HG03280 (cell line): ENCODE data around the gene PPP1R1B.
"Not testable (repeated sequence)": the region's sequence is repeated elsewhere in the genome, so short reads cannot be mapped to it uniquely, and the experiment has no call there.

Source experiments
- ATAC-seq: cut with Tn5 transposase; IDR thresholded peaks from one replicate; pipeline ENCODE4 v1.9.1; 2021; ENCODE audit warnings: mild to moderate bottlenecking, moderate library complexity; ENCODE audit not compliant: unreplicated experiment

PPP1R1B gene

DNA sequence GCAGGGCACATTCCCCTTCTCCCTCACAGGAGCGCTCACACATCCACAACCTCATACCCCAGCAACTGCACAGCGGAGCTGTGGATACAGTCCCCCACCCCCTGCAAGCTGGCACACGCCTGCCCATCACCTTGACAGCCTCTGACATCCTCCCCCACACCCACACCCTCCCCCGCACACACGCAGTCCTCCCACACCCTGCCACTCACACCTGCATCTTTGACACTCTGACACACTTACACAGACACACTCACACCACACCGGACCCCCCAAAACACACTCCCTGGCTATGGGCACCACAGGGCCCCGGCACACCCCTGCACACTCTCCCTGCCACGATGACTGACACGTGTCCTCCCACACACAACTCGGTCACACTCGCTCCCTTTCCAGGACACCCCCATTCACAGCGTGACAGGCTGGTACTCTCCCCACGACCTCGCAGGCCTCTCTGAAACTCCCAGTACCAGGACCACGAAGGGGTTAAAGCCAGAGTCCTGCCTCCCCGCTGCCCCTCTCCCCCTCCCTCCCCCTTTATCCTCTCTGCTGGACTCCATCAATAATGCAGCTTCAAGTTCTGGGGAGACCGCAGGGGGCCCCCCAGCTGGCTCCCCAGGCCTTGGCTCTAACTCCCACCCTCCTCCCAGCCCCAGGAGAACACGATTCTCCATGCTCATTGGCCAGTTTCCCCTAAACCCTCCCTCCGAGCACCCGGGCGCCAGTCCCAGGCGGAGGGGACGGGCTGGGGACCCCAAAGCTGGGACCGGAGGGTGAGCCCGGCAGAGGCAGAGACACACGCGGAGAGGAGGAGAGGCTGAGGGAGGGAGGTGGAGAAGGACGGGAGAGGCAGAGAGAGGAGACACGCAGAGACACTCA is at the start of gene PPP1R1B:
TSS of gene PPP1R1B (plus strand) at position 782 of the 876 bp plus-strand sequence. CDS start 441 bp downstream, outside the sequence.
- no peak for ATAC-seq

DNA sequence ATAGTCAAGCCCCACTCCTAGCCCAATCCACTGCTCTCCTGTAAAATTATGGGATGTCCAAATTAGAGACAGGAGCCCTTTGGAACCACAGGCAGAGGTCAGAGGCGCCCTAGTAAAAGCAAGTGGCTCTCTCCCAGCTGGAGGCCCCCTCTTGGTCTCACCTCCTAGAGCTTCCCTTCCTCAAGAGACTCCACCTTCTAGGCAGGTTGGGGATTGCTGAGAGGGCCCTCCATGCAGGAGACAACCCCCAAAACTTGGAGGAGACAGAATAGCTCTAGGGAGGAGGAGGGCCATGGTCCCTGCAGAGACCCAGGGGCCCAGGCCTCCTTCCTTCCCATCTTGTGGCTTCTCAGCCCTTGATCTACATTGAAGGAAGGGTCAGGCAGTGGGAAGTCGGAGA is 48.5 kb upstream of the PPP1R1B start:
- no peak for ATAC-seq

DNA sequence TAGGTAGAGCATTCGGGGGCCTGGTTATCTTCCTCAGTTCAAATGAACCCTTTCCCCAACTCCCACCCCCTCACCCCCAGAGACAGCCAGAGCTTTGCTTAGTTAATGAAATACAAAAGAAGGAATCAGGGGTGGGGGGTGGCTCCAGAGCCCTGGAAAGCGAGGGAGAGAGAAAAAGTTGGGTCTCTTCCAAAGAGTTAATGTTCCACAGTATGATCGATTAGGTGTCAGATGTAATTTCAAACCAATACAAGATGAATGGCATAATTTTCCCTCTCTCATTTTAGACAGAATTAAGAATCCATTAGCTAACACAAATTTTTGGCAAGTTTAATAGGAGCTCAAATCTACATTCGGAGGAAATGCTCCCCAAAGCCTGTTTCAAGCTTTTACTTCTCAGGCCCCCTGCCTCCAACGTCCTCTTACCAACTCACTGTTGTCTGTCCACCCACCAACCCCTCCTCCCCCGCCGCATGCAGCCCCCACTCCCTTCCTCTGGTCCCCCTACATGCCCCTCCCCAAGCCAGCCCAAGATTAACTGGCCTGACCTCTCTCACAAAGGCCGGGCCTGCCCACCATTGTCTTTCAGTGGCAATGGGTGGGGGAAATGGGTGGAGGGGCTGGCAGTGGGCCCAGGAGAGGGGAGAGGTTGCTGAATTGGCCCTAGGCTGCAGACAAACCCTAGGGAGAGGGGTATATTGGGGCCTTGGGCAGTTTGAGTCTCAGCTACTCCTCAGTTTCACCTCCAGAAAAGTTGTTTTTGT is 47.3 kb upstream of the PPP1R1B start:
- no peak for ATAC-seq

DNA sequence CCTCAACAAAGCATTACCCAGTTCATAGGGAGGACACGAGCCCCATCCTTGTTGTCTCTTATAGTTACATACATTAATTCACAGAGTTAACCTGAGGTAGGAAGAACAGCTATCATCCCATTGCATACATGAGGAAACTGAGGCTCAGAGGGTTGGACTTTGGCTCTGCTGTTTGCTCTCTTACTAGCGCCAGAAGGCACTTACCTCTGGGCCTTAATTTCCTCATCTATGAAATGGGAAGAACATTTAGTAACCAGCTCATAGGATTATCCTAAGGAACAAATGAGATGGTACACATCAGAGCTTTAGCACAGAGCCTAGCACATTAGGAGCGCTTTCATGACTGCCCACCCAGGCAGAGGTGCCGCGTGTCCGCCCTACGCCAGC is 46.7 kb upstream of the PPP1R1B start:
- ATAC-seq: no peak

DNA sequence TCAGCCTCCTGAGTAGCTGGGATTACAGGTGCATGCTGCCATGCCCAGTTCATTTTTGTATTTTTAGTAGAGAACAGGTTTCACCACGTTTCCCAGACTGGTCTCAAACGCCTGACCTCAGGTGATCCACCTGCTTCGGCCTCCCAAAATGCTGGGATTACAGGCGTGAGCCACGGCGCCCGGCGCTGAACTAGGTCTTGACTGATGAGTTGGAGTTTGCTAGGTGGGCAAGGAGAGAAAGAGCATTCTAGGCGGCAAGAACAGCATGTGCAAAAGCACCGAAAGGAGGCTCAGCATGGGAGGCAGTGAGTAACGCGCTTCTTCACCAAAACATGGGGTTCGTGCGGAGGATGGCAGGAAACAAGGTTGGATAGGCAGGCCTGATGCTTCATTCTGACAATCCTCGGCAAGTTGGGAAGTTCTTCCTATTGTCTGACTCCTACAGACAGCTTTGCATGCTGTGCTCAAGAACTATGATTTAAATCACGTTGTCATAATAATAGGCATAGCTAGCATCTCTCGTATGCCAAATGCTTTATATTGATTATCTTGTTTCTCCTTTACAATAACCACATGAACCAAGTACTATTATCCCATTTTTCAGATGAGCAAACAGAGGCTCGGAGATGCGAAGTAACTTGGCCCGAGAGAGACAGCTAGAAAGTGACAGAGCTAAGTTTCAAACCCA is 45.5 kb upstream of the PPP1R1B start:
- no peak for ATAC-seq

DNA sequence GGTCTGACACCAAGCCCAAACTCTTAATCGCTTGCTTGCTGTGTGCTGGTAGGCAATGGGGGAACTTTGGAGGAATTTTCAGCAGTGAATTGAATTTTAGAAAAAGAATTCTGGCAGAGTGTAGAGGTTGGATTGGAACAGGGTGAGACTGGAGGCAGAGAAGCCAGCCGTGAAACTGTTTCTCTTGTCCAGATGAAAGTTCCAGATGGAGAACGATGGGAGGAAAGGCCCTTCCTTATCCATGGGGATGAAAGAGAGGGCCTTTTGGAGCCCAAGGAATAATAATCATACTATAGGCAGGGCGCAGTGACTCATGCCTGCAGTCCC is 45.0 kb upstream of the PPP1R1B start:
- no peak for ATAC-seq

DNA sequence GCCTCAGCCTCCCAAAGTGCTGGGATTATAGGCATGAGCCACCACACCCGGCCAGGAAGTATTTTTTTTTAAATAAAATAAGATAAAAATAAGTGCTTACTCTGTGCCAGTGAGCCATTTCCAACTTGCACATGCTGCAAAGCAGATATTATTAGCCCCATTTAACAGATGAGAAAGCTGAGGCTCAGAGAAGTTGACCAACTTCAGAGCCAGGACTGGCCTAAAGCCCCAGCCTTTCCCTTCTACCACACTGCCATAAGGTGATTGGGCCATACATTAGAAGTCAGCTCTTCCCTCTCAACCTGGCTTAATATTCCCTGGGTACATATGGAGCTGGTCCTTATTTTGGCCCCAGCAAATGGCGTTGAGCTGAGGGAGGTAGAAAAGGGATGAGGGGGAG is 44.1 kb upstream of the PPP1R1B start:
- ATAC-seq: no peak

DNA sequence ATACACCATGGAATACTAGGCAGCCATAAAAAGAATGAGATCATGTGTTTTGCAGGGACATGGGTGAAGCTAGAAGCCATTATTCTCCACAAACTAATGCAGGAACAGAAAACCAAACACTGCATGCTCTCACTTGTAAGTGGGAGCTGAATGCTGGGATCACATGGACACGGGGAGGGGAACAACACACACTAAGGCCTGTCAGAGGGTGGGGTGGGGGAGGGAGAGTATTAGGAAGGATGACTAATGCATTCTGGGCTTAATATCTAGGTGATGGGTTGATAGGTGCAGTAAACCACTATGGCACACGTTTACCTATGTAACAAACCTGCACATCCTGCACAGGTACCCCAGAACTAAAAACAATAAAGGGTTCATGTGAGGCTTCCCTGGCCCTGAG is 36.6 kb upstream of the PPP1R1B start:
- ATAC-seq: not testable (repeated sequence)

DNA sequence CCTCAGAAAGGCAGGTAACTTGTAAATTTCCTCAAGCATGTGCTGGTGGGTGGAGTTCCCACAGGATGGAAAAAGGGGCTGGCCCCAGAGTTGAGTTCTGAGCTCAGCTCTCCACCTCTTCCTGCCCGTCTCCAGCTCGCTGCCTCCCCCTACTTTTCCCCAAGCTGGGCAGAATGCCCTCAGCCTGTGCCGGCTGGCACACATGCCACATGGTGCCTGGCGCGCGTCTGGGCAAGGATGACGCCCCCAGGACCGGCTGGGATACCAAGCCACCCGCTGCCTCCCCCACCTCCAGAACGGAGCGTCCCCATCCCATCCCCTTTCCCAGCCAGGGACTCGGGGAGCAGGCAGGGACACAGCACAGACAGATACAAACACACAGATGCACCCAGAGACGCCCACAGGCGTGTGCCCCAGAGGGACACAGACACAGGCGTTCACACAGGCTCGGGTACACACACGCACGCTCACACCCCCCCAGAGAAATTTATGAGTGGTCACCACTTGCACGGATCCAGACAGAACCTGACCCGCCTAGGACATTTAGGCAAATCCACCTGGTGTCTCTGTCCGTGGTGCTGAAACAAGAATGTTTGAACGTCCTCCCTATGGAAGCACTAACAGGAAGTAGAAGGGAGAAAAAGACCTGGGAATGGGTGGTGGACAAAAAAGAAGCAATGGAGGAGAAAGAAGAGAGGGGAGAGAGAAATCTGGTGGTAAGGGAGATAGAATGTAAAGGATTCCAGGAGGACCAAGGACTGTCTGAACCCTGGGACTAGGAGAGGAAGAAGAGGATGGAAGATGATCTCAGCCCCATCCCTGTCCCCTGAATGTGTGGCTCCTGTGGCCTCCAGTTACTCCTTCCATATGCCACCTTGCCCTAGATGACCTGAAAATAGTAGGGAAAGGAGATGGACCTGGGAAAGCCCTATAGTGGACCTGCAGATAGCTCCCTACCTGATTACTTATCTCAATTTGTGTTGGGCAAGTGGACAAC is 34.5 kb upstream of the PPP1R1B start:
- ATAC-seq: no peak

DNA sequence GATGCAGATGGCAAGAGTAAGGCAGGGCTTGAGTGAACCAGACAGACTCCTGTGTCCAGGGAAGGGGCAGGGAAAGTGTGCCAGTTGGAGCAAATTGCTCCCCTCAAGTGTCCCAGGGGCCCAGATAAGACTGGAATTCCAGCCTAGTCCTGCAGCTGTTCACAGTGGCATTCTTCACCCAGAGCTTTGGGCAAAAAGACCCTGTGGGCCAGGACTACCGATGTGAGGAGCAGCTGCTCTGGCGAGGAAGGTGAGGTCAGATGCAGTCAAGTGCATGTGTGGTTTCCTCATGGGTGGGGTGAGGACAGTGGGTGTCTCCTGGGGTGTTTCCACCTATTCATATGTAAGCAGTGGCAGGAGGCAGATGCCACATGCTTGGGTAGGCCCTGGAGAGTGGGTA is 33.4 kb upstream of the PPP1R1B start:
- no peak for ATAC-seq

DNA sequence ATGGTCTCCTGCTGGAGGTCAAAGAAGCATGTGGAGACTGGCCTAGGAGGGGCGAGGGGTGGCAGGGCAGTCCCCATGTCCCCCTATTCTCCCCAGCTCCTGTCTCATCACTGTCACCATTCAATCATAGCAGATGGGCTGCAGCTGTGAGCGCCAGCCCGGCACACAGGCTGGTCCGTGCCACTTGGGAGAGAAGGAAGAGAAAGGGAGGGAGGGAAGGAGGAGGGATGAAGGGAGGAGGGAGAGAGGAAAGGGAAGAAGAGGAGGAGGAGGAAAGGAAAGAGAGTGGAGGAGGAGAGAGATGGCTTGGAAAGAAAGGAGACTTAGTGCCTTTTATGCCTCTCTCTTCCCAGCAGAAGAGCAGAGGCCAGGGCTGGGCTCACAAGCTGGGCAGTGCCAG is 31.5 kb upstream of the PPP1R1B start:
- ATAC-seq: no peak

DNA sequence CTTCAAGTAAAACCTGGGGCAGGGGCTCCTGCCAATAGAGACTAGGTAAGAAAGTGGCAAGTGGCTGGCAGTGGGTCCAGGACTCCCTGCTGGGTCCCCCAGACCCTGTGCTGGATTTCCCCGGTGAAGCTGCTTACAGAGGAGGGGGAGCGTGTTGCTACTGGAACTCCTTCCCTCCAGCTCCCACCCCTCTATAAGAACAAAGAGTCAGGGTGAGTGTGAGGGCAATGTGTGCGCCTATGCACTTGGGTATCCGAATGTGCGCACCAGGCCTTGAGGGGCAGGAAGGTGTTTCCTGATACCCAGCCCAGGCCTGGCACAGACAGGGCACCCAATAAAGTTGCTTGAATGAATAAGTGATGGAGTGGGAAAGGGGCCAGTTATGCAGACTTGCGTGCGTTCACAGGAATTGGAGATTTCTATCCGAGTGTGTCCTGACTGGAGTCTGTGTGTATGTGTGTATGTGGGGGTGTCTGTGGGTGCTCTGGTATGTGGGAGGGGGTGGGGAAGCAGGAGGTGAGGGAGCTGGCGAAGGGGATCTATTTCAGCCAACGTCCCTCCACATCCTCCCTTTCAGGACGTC is 30.7 kb upstream of the PPP1R1B start:
- ATAC-seq: no peak

DNA sequence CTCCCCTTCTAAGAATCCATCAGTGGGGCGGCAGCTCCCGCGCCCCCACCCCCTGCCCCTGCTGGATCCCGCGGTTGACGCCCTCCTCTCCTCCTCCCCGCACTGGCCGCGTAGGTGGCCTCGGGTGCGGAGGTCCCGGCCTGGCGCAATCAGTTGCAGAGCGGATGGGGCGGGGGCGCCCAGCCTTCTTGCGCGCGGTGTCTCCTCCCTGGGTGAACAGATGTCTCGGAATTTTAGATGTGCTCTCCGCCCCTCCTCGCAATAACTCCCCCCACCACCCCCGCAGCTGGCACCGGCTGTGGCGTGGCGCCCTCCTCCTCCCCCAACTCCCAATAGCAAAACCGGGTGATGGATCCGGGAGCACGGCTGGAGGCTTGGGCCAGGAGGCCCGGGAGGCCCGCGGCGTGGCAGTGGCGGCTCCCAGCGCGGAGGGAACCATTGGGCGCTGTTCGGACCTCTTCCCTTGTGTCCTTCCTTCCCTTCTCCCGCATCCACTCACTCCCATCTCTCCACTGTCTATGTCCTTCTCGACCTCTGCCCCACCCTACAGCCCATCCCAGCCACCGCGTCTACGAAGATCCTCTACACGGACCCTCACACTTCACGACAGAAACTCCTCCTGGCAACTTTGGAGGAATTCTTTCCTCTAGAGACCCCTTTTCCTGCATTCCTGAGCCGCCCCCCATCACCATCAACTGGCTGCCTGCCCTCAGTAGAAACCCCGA is 30.0 kb upstream of the PPP1R1B start:
- ATAC-seq: no peak

DNA sequence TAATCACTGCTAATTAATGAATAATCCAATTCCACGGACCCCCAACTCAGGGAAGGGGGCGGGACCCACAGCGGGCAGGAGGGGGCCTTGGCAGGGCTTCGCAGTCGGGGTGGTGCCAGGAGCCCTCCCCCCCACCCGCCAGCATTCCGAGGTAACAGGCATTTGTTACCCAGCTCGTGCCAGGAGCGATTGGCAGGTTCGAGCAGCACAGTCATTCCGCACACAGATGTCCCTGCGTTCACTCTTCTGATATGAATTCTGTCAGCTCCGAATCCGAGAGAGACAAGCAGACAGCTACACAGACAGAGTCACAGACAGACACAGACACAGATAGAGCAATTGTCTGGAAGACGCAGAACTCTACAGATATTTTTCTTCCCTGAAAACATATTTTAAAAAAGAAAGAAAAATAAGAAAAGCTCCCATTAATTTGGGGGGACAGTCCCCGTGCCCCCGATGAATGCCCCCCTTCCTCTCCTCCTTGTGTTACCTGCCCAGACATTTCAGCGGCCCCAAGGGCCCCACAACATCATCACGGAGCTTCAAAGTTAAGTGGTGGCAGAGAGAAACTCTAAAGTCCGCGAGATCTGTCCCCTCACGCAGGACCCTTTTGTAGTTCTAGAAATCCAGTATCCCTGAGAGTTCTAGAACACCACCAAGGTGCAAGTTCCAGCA is 29.2 kb upstream of the PPP1R1B start:
- ATAC-seq: no peak

DNA sequence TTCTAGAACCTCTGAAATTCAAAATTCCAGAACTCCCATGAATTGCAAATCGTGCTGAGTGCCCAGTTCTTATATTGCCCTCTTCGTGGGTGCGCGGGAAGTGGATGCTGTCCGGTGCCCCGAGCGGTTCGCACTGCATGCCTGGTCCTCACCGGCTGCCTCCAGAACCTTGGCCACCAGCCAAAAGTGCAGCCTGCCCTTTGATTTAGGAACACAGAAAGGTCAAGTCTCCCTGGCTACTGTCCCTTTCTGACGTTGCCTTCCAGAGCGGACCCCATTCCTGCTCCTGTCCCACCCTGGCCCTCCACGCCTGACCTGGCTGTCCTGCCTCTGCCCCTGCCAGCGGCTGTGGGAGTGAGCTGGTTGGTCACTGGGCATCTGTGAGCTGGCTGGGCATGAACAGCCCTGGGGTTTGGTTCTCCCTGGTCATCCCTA is 28.7 kb upstream of the PPP1R1B start:
- no peak for ATAC-seq

DNA sequence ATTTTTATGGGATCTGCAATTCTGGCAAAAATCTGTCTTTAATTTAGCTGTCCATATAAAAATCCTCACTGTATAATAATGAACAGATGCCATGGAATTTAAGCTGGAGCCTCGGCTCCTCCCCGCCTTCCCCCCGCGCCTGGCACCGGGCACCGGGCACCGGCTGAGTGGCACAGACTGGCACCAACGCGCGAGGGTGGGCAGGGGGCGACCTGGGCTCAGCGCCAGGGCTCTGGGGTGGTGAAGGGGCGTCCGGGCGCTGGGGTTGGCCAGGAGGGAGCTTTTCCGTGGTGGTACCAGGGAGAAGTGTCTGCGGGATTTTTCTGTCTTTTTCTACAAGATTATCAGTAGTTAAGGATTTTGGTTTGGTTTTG is 28.1 kb upstream of the PPP1R1B start:
- no peak for ATAC-seq

DNA sequence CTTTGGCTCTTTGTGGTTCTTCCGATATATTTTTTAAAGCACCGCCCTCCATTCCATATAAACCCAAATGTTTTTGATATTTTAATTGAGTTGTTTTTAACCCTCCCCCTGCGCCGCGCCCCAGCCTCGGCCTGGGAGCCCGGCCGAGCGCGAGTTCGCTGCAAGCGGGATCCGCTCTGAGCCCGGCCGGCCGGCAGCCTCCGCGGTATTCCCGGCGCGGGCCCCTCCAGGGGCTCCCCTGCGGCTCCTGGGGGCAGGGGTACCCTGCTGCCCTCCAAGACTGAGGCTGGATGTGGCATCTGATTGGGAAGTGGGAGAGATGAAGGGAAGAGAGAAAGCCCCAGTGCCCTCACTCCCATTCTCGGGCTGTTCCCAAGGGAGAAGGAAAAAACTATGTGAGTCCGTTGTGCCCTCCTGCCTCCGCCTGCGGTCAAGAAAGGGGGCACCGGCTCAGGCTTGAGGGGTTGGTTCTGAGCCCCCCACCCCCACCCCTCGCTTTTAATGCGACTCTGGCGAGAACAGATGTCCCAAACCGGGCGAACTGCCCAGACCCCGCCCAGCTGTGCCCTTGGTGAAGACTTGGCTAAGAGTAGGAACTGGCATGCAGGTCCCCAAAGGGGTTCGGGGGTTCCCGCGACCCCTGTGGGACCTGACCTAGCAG is 27.6 kb upstream of the PPP1R1B start:
- no peak for ATAC-seq

DNA sequence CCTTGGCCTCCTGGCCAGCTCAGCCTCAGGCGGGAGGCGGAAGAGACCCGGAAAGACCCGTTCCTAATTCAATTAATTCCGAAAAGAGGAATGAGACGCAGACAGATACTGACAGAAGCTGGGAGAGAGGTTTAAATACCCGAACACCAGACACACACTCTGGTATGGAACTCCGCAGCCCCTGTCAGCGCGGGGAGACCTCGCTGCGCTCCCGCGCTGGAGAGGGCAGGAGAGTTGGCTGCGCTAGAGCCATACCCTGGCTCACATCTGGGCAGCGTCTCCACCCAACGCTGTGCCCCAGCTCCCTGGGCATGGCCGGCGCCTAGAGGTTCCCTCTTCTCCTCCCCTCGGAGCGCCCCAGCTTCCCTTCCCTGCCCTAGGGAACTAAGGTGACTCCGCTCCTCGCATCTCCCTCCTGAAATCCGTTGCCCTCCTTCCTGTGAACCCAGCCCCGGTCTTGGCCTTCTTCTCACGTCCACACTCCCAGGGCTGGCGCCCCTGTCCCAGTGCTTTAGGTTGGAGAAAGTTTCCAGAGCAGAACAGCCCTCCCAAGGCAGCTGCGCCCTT is 27.0 kb upstream of the PPP1R1B start:
- ATAC-seq: no peak
